HG02642 (cell line): ENCODE measurements around the gene ZNF497.
"Not testable (repeated sequence)": the region's sequence is repeated elsewhere in the genome, so short reads cannot be mapped to it uniquely, and the experiment has no call there.

ENCODE experiments used
- ATAC-seq: cut with Tn5 transposase; IDR thresholded peaks from one replicate; pipeline ENCODE4 v1.9.1; 2021; ENCODE audit warnings: mild to moderate bottlenecking; ENCODE audit not compliant: unreplicated experiment, poor library complexity

ZNF497 gene

GRCh38 chr19:58395220-58395978 is 32.8 kb upstream of the ZNF497 start, which contains the start of gene RNF225:
Gene RNF225, plus strand, starts transcription at chr19:58395656. Its CDS starts 434 bp downstream, at chr19:58396090.
- no peak for ATAC-seq

GRCh38 chr19:58394821-58395219 is 32.3 kb upstream of the ZNF497 start:
- no peak for ATAC-seq

GRCh38 chr19:58393725-58394033 is 31.1 kb upstream of the ZNF497 start:
- no peak for ATAC-seq

GRCh38 chr19:58392945-58393724 is 30.6 kb upstream of the ZNF497 start:
- ATAC-seq: no peak

GRCh38 chr19:58388175-58388526 is 25.6 kb upstream of the ZNF497 start:
- ATAC-seq: no peak

- ATAC-seq: no peak
Measured at GRCh38 chr19:58387338-58388174, 25.0 kb upstream of the ZNF497 start.

- peak; percentile 83 for ATAC-seq
Measured at GRCh38 chr19:58386576-58387337, 24.2 kb upstream of the ZNF497 start, which contains the start of gene RPS5. Gene RPS5, plus strand, starts transcription at chr19:58387269. Its CDS starts 869 bp downstream, at chr19:58388138.

- peak; percentile 3 for ATAC-seq
Measured at GRCh38 chr19:58385891-58386575, 23.5 kb upstream of the ZNF497 start.

- no peak for ATAC-seq
Measured at GRCh38 chr19:58385313-58385890, 22.9 kb upstream of the ZNF497 start.

- no peak for ATAC-seq
Measured at GRCh38 chr19:58382997-58383603, 20.5 kb upstream of the ZNF497 start.

- ATAC-seq: no peak
Measured at GRCh38 chr19:58381460-58382212, 19.1 kb upstream of the ZNF497 start.

GRCh38 chr19:58380662-58381459 is 18.3 kb upstream of the ZNF497 start, which contains the start of gene ZNF837:
Gene ZNF837, minus strand, starts transcription at chr19:58381030. Its CDS starts 11,698 bp downstream, at chr19:58369332.
- ATAC-seq: peak; percentile 82

GRCh38 chr19:58380037-58380661 is 17.6 kb upstream of the ZNF497 start:
- ATAC-seq: no peak

- no peak for ATAC-seq
Measured at GRCh38 chr19:58379246-58379645, 16.7 kb upstream of the ZNF497 start.

GRCh38 chr19:58376724-58377123 is 14.2 kb upstream of the ZNF497 start:
- not testable (repeated sequence) for ATAC-seq

- no peak for ATAC-seq
Measured at GRCh38 chr19:58374200-58374599, 11.6 kb upstream of the ZNF497 start.
